AG04450 (cell line): ENCODE results near the gene ADGRV1. TPM values are rescaled to one million over a fixed set of nuclear protein-coding genes. Genes with fewer than 3 reads are reported as not detected.

ENCODE experiments used
- CTCF ChIA-PET: fragments of 300-600, 350-600 bp; formaldehyde crosslinking; extraction: SDS; loops from one replicate; lab custom pipeline; 2022; ENCODE audit warnings: antibody characterized with exemption, inconsistent platforms; lab: Charles Lee
- POLR2A ChIA-PET: fragments of 350-600 bp; formaldehyde crosslinking; extraction: SDS; loops from one replicate; lab custom pipeline; 2021; ENCODE audit warnings: antibody characterized with exemption, inconsistent platforms; lab: Yijun Ruan, JAX
- DNase-seq: peaks from one replicate; pipeline ENCODE4 v3.0.0-alpha.2; 2011; ENCODE audit warnings: low read depth, low spot score
- H3K27ac ChIP-seq: one replicate; pipeline ENCODE4 v1.5.1; 2012; ENCODE audit warnings: low read depth, low read length, control low read depth
- H3K27me3 ChIP-seq: one replicate; pipeline ENCODE4 v1.6.0; 2012; ENCODE audit warnings: low read length; ENCODE audit not compliant: control insufficient read depth, insufficient read depth
- H3K4me3 ChIP-seq: 2 replicates; pipeline ENCODE4 v1.5.1; 2011; ENCODE audit warnings: mild to moderate bottlenecking, low read depth, low read length, control low read depth
- H3K9me3 ChIP-seq: 2 replicates; pipeline ENCODE4 v1.5.1; 2012; ENCODE audit warnings: low read length; ENCODE audit not compliant: control insufficient read depth, insufficient read depth
- polyA plus RNA-seq: library from polyadenylated mRNA; depleted of rRNA; stranded (reverse); fragments of >200 nt; gene quantifications from 2 replicates; pipeline ENCODE4 v1.2.3, GENCODE V29; 2011
- TF ChIP-seq, protein P1 (sequence below): IDR thresholded peaks from 2 replicates; pipeline ENCODE4 v1.5.1; 2011; ENCODE audit warnings: low read depth, low read length, control low read depth, inconsistent platforms

The ADGRV1 gene
- polyA plus RNA-seq, 1 experiment, result 0.06 TPM

- no peak for DNase-seq
- ChIA-PET POLR2A (no interaction called here), CTCF (interaction anchor here (0.6 to 3.6 kb wide), 9 partner anchors 9 to 710 kb away, joined by 3 to 27 read pairs (median 3); no protein-coding TSS in a partner anchor)
- TF ChIP-seq, protein P1, sequence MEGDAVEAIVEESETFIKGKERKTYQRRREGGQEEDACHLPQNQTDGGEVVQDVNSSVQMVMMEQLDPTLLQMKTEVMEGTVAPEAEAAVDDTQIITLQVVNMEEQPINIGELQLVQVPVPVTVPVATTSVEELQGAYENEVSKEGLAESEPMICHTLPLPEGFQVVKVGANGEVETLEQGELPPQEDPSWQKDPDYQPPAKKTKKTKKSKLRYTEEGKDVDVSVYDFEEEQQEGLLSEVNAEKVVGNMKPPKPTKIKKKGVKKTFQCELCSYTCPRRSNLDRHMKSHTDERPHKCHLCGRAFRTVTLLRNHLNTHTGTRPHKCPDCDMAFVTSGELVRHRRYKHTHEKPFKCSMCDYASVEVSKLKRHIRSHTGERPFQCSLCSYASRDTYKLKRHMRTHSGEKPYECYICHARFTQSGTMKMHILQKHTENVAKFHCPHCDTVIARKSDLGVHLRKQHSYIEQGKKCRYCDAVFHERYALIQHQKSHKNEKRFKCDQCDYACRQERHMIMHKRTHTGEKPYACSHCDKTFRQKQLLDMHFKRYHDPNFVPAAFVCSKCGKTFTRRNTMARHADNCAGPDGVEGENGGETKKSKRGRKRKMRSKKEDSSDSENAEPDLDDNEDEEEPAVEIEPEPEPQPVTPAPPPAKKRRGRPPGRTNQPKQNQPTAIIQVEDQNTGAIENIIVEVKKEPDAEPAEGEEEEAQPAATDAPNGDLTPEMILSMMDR, result peak; percentile 78
- no peak overlapping the region for H3K4me3 ChIP-seq
- no peak overlapping the region for H3K27ac ChIP-seq
- H3K27me3 ChIP-seq, result no peaks in the 10 kb centered on the region
- no peaks in the 10 kb centered on the region for H3K9me3 ChIP-seq
Observed at GRCh38 chr5:90709323-90710155, 150.9 kb downstream of the ADGRV1 start.

- H3K9me3 ChIP-seq, result no peaks in the 10 kb centered on the region
- H3K27me3 ChIP-seq, result no peaks in the 10 kb centered on the region
- no peak overlapping the region for H3K4me3 ChIP-seq
- no peak for DNase-seq
- no peak overlapping the region for H3K27ac ChIP-seq
- ChIA-PET POLR2A (no interaction called here), CTCF (interaction anchor here (1.5 to 1.6 kb wide), 2 partner anchors 9 to 66 kb away, joined by 5 to 12 read pairs; no protein-coding TSS in a partner anchor)
- TF ChIP-seq, protein P1, result no peak
Observed at GRCh38 chr5:90718387-90718786, 159.8 kb downstream of the ADGRV1 start.

DNA sequence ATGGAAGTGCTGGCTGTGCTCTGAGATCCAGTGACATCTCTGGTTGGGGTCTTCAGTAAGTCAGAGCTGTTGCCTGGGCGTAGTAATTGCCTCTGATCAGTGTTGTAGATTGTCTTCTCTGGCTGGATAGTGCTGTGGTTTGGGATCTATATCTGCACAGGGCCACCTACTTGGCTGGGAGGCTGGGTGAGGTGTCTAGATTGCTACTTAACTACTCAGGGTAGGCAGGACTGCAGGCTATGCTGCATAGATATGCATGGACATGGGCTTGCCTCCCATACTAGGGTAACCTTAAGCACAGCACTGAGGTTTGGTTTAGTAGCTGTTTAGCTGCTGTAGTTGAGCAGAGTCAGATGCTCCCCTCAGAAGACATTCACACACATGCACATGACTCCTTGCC, 181.0 kb downstream of the ADGRV1 start:
- DNase-seq, result no peak
- Histone ChIP-seq H3K4me3 (no peak overlapping the region), H3K27ac (no peak overlapping the region), H3K27me3 (no peaks in the 10 kb centered on the region), H3K9me3 (no peaks in the 10 kb centered on the region)
- POLR2A ChIA-PET, result no interaction called here
- TF ChIP-seq, protein P1, result no peak
- CTCF ChIA-PET, result interaction anchor here (1.0 kb wide), 1 partner anchor 43 kb away, joined by 3 read pairs; no protein-coding TSS in a partner anchor

DNA sequence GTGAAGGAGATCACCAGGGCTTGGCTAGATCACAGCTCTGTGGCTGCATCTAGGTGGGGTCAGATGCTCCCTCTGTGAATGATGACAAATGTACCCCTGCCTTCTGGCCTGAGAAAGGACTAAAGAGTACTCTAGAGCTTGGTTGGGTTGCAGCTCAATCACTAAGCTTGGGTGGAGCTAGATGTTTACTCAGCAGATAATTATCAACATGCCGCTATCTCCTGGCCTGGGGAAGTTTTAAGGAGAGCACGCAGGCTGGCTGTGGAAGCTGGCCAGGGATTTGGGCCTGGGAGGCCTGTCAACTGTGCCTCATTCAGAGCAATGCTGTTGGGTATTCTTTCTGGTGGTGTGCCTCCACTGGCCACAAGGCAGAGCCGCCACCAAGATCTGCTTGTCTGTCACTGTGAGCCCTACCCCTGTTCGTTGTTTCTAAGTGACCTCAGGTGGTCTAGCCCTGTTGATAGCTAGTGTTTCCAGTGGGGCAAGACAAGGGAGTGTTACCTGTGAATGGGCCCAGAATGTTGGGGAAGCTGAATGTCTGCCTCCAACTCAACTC, 181.7 kb downstream of the ADGRV1 start:
- ChIA-PET CTCF (interaction anchor here (1.0 kb wide), 1 partner anchor 43 kb away, joined by 3 read pairs; no protein-coding TSS in a partner anchor), POLR2A (no interaction called here)
- Histone ChIP-seq H3K9me3 (no peaks in the 10 kb centered on the region), H3K27ac (no peak overlapping the region), H3K27me3 (no peaks in the 10 kb centered on the region), H3K4me3 (no peak overlapping the region)
- DNase-seq, result no peak
- TF ChIP-seq, protein P1, result no peak

- CTCF ChIA-PET, result no interaction called here
- TF ChIP-seq, protein P1, result no peak
- no peak for DNase-seq
- Histone ChIP-seq H3K9me3 (no peaks in the 10 kb centered on the region), H3K4me3 (no peak overlapping the region), H3K27ac (no peak overlapping the region), H3K27me3 (no peaks in the 10 kb centered on the region)
- POLR2A ChIA-PET, result no interaction called here
Observed at GRCh38 chr5:90741022-90741564, 182.5 kb downstream of the ADGRV1 start.
